ENCODE results near the gene SCN8A.

SCN8A gene

DNA sequence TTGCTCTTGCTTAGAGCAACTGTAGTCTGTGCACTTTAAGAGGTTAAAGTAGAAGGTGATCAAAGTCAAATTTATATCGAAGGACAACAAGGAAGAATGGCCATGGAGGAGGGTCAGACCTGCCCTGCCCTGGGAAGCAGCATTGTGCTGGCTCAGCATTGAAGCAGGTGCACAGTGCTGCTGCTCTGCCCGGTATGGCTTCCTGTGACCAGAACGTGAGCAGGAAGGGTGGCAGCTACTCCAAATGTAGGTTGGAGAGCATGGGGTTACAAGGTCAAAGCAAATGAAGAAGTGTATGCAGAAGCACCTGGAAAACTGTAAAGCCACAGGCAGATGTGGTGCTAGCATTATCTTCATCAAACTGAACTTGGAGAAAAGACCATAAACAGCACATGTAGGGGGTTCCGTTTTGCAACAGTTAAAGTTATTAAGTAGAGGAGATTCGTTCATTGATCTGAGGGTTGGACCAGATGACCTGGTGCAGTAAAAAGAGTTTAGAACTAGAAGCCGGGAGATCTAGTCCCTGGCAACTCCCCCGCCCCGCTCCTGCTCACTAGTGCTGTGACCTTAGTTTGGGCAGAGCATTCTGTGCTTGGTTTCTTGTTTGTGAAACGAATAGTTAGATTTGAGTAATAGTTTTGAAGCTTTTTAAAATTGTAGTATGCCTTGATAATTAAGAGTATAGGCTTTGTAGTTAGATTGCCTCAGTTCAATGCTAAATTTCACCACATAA is 84.2 kb downstream of the SCN8A start:
- DNase-seq = no peak

- no peak for DNase-seq
Measured at GRCh38 chr12:51676875-51677274, 85.8 kb downstream of the SCN8A start.

DNA sequence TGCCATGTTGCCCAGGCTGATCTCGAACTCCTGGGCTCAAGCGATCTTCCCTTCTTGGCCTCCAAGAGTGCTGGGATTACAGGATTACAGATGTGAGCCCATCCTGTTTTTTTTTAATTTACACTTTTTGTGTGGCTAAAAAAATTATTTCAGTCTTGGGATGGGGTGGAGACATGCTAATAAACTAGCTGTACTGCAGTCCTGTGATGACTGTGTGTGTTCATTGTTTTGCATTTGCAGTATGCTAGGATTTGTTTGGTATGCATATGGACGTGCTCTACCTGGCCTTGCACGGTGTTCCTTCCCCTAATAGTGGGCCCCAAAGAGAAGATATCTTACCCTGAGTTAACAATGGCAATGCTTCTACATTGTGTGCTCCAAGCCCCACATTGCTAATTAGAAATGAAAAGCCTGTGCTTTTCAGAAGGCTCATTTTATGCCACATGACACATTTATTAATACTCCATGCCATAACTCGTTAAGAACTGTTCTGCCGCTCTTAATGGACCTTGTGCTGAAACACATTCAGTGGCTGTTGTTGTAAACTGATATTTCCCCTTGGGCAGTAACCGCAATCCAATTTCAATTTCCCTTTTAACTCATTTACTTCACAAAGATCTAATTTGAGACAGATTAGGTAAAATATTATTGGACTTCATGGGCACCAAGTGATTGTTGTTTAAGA is 86.4 kb downstream of the SCN8A start:
- no peak for DNase-seq

DNA sequence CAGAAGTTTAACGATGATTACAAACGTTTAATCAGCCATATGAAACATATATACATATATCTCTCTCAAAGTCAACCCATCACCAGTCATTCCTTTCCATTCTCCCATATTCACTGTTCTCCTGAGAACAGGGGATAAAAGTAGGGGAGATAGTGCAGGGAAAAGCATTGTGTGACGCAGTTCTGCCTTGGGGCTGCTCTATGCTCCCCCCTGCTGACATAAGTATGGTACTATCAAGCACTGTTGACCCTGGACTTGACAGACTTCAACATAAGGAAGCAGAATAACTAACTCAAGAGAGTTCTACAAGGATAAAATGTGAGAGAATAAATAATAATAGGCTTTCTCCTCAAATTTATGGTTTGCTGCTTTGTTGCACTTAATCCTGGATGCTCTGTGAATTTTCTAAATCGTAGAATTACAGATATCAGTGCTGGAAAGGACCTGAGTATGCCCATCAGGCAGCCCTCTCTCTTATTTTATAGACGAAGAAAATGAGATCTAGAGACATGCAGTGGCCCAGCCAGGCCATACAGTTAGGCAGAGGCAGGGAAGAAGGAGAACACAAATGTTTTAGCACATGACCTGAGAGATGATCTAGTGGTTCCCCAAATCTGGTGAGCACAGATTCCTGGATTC is 87.2 kb downstream of the SCN8A start:
- peak; percentile 17 for DNase-seq

DNA sequence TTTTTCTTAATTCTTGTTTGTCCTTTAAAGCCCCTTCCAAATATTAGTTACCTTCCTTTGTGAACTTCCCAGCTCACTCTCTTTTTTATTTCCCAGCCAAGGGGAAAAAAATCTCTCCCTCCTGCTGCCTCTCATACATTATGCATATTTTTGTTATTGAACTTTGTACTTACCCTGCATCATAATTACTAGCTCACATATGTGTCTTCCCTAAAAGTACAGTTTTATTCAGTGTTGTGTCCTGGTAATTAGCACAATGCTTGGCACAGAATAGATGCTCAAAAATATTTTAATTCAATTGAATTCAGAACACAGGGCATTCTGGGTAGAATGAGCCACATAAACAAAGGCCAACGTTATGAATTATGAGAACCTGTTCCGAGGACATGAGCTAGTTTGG is 91.9 kb downstream of the SCN8A start:
- no peak for DNase-seq

GRCh38 chr12:51683763-51684357 is 92.8 kb downstream of the SCN8A start:
- DNase-seq = no peak

DNA sequence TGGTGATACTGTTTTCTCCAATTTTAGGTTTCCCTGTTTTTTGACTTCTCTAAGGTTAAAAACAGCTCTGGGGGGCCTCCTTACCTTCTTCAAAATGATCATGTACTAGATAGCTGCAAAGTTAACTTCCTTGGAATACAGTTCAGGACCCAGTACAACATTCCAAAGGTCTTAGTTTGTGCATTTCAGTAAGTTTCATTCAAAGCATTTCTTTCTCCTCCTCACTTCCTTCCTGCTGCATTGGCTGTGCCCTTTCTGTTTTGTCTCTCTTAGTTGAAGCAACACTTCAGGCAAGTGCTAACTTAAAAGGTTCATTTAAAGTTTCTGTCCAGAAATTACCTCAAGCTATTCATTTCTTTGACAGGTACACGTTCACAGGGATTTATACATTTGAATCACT is 95.7 kb downstream of the SCN8A start:
- DNase-seq = no peak

DNA sequence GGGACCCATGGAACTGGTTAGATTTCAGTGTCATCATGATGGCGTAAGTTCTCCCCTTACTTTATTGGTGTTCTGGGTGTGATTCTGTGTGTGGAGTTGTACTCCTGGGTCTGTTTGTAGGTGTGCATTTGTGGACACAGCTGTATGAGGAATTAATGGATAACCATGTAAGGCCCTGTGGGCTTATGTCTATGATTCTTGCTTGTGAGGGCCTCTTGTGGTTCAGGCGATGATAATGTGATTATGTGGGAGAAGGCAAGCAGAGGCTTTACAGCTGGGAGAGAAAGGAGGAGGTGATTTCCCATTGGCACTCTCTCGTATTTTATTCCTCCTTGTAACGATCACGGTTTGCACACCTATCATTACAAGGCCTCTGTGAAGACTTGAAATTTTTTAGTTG is 96.1 kb downstream of the SCN8A start:
- no peak for DNase-seq

DNA sequence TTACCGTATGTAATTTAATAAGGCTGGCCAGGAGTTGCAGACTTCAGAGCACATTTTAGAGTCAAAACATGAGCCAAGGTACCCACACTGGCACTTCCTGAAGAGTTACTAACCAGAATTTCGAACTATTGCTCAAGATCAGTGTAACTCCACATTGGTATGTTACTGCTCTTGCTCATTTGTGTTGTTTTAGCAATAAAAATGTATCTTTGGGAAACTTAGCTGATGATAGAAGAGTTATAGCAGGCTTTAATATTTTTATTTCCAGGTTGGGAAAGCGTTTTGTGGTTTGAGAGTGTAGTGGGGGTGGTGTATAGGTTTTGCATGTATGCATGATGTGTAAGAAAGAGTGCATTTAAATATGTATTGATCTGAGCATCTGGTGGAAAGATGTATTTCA is 96.6 kb downstream of the SCN8A start:
- DNase-seq = no peak

GRCh38 chr12:51689983-51690382 is 99.0 kb downstream of the SCN8A start:
- DNase-seq = no peak

DNA sequence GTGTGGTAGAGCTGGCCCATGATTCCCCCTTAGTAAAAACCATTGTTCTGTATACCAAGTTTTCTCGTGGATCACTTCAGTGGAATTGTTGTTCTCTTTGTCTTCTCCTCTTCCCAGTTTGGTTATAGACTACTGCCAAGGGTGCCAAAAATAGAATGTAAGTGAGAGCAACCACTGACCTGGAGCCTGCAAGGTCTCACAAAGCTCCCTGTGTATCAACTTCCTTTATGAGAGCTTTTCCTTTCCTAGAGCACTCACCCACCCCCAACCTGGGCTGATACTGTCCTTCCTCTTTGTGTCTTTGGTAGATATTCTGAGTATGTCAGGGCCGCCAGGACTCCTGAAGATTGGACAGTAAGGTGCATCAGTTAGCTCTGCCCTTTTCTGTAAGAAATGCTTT is 101.0 kb downstream of the SCN8A start:
- DNase-seq = no peak

DNA sequence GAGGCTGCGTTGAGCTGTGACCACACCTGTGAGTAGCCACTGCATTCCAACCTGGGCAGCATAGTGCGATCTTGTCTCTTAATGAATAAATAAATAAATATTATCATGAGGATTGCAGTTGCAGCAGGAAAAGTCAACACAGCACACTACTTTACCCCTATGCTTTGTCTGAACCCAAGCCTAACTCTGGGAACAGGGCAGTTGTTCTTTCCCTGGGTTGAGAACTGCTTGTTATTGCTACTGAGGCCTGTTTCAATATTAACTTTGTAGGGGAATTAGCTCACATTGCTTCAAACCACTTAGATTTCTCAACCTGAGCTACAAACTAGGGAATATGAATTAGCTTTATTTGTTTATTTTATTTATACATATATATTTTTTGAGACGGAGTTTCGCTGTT is 102.5 kb downstream of the SCN8A start:
- DNase-seq = no peak

- DNase-seq = no peak
Measured at GRCh38 chr12:51694146-51694545, 103.1 kb downstream of the SCN8A start.

DNA sequence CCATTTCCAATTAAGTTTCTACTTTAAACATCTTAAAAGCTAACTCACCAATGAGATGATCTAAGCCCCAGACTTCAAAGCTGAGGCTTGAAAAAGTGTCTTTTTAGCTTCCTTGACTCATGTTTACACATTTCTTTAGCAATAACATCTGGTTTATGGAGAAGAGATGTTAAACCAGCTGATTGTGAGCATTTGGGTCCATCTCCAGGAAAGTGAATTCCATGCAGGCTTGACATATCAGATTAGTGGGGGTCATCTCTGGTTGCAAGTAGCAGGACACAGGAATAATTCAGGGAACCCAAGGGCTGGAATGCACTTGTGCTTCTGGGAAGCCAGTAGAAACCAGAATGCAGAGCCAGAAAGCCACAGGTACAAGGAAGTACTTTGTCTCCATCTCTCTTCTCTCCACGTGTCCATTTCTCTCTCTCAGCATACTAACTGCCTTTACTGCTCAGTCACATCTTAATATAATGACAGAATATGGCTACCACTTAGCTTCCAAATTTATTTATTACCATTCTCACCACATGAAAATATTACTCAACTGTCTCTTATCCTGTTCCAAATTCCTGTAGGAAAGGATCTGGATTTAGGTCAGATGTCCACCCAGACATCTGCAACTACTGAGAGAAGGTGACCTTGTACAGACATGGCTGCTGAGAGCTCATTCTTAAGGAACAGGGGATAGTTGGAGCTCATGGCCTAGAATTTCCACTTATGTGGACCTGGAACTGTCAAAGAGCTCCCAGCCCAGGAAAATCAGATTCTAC is 104.4 kb downstream of the SCN8A start:
- DNase-seq = no peak

GRCh38 chr12:51699219-51699618 is 108.2 kb downstream of the SCN8A start:
- DNase-seq = no peak

- no peak for DNase-seq
Measured at GRCh38 chr12:51700887-51701286, 109.9 kb downstream of the SCN8A start.

DNA sequence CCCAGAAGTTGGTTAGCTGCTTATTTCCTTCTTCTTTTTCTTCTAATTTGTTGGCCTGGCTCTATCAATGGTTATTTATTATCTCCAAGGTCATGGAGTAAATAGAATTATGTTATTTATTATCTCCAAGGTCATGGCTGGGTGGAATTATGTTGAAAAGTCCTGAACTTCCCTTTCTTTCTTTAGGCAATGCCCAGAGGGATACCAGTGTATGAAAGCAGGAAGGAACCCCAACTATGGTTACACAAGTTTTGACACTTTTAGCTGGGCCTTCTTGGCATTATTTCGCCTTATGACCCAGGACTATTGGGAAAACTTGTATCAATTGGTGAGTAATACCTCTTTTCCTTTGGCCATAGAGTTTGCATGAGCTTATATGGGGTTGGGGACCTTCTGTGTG is 111.6 kb downstream of the SCN8A start:
- no peak for DNase-seq

DNA sequence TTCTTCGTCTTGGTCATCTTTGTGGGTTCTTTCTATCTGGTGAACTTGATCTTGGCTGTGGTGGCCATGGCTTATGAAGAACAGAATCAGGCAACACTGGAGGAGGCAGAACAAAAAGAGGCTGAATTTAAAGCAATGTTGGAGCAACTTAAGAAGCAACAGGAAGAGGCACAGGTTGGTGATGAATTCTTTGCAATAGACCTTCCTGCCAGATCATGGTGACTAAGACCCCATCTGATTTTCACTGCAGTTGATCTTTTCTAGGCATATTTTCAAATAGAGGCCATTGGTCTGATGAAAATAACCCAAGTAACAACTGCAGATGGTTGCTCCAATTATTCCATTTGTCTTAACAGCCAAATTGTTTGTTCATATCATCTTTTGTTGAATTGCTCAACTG is 114.4 kb downstream of the SCN8A start:
- no peak for DNase-seq

GRCh38 chr12:51706206-51706605 is 115.2 kb downstream of the SCN8A start:
- DNase-seq = no peak

DNA sequence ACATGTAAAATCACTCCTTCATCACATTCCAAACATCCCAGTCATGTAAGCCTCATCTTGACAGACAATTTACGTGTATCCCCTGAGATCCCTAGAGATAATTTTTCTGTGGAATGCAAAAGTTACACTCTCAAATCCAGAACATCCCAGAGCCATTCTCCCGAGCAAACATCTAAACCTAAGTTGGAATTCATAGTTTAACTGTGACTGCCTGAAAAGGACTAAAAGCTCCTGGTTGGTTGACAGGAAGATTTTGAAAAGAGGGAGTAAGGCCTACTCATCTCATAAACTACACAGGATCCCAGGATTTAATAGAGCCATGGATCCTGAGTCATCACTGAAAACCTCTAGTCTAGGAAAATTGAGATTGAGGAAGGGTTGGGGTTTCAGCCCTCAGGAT is 123.6 kb downstream of the SCN8A start:
- no peak for DNase-seq

- no peak for DNase-seq
Measured at GRCh38 chr12:51717326-51717925, 126.4 kb downstream of the SCN8A start.

GRCh38 chr12:51721282-51721940 is 130.4 kb downstream of the SCN8A start:
- DNase-seq = no peak
